MM.1S (cell line): ENCODE measurements around the gene MPDZ.

Source experiments
- DNase-seq: peaks from one replicate; pipeline ENCODE4 v3.0.0-alpha.2; 2015
- H2AFZ ChIP-seq: fragments of 300-600 bp; sonication (generic); 2 replicates; pipeline ENCODE4 v1.6.0; 2016; ENCODE audit warnings: antibody characterized with exemption, low read length
- H3F3A ChIP-seq: fragments of 300-600 bp; sonication (generic); 2 replicates; pipeline ENCODE4 v1.6.1; 2016; ENCODE audit warnings: mild to moderate bottlenecking, antibody characterized with exemption, low read length, moderate library complexity, mixed read lengths; ENCODE audit not compliant: insufficient read depth
- H3K27ac ChIP-seq: fragments of 300-600 bp; sonication (generic); 2 replicates; pipeline ENCODE4 v1.5.1; 2016; ENCODE audit warnings: mild to moderate bottlenecking, low read length
- H3K27me3 ChIP-seq: fragments of 300-600 bp; sonication (generic); replicated peaks from 2 replicates; pipeline ENCODE4 v1.6.0; 2016; ENCODE audit warnings: low read length; ENCODE audit not compliant: insufficient read depth
- H3K36me3 ChIP-seq: fragments of 300-600 bp; sonication (generic); replicated peaks from 2 replicates; pipeline ENCODE4 v1.6.1; 2016; ENCODE audit warnings: mild to moderate bottlenecking, low read length, mixed read lengths; ENCODE audit not compliant: insufficient read depth
- H3K4me1 ChIP-seq: fragments of 300-600 bp; sonication (generic); 2 replicates; pipeline ENCODE4 v1.6.1; 2016; ENCODE audit warnings: low read length, mixed read lengths
- H3K4me2 ChIP-seq: fragments of 300-600 bp; sonication (generic); 2 replicates; pipeline ENCODE4 v1.6.0; 2016; ENCODE audit warnings: low read depth, low read length
- H3K4me3 ChIP-seq: fragments of 300-600 bp; sonication (generic); 2 replicates; pipeline ENCODE4 v1.5.1; 2016; ENCODE audit warnings: low read length, mixed read lengths
- H3K79me2 ChIP-seq: fragments of 300-600 bp; sonication (generic); 2 replicates; pipeline ENCODE4 v1.6.1; 2016; ENCODE audit warnings: mixed run types, low read length, mixed read lengths
- H3K9ac ChIP-seq: fragments of 300-600 bp; sonication (generic); 2 replicates; pipeline ENCODE4 v1.6.1; 2016; ENCODE audit warnings: low read length, mixed read lengths
- H3K9me2 ChIP-seq: fragments of 300-600 bp; sonication (generic); replicated peaks from 2 replicates; pipeline ENCODE4 v1.6.1; 2016; ENCODE audit warnings: mild to moderate bottlenecking, low read length, mixed read lengths; ENCODE audit not compliant: insufficient read depth
- H3K9me3 ChIP-seq: fragments of 300-600 bp; sonication (generic); replicated peaks from 2 replicates; pipeline ENCODE4 v1.6.1; 2016; ENCODE audit warnings: mild to moderate bottlenecking, low read length, mixed read lengths; ENCODE audit not compliant: insufficient read depth
- H4K20me1 ChIP-seq: fragments of 300-600 bp; sonication (generic); 2 replicates; pipeline ENCODE4 v1.6.1; 2016; ENCODE audit warnings: mild to moderate bottlenecking, low read length, moderate library complexity, mixed read lengths; ENCODE audit not compliant: insufficient read depth
- EZH2 ChIP-seq: fragments of 300-600 bp; sonication (generic); optimal IDR thresholded peaks from 2 replicates; pipeline ENCODE3; 2017; ENCODE audit warnings: low read depth, mild to moderate bottlenecking, antibody characterized with exemption, low read length, mixed read lengths
- EZH2phosphoT487 ChIP-seq: fragments of 300-600 bp; sonication (generic); IDR thresholded peaks from 2 replicates; pipeline ENCODE4 v1.6.1; 2018; ENCODE audit warnings: antibody characterized with exemption, low read length
- TF ChIP-seq, protein P1 (sequence below): fragments of 300-600 bp; sonication (generic); IDR thresholded peaks from 2 replicates; pipeline ENCODE4 v1.5.1; 2016; ENCODE audit warnings: antibody characterized with exemption, low read length, mixed read lengths

The MPDZ gene

DNA sequence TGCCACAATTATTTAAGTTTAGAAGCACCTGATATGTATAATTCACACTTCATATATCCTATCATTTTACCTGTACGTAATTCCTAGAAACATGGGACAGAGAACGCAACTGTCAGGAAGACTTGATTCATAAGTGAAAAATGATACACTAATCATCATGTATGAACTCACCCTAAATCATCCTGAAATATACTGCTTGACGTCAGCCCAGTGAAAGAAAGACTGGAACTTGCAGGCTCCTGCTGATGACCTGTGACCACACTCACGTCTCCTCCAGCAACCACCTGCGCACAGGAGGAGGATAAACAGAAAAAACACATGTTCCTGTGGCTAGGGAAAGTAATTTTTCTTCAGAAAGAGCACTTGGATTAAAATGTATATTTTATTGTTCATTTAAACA lies 169.7 kb downstream of the MPDZ start:
- Histone ChIP-seq H2AFZ (no peak overlapping the region), H4K20me1 (no peaks in the 10 kb centered on the region), H3K79me2 (no peaks in the 10 kb centered on the region), H3K9ac (no peak overlapping the region), H3K4me2 (no peak overlapping the region), H3K9me2 (no peaks in the 10 kb centered on the region), H3K4me3 (no peak overlapping the region), H3K27me3 (no peaks in the 10 kb centered on the region), H3K36me3 (no peaks in the 10 kb centered on the region), H3K9me3 (no peaks in the 10 kb centered on the region), H3K27ac (no peak overlapping the region), H3K4me1 (no peaks in the 10 kb centered on the region), H3F3A (no peaks in the 10 kb centered on the region)
- DNase-seq = no peak
- no peak for TF ChIP-seq EZH2
- TF ChIP-seq, protein P1, sequence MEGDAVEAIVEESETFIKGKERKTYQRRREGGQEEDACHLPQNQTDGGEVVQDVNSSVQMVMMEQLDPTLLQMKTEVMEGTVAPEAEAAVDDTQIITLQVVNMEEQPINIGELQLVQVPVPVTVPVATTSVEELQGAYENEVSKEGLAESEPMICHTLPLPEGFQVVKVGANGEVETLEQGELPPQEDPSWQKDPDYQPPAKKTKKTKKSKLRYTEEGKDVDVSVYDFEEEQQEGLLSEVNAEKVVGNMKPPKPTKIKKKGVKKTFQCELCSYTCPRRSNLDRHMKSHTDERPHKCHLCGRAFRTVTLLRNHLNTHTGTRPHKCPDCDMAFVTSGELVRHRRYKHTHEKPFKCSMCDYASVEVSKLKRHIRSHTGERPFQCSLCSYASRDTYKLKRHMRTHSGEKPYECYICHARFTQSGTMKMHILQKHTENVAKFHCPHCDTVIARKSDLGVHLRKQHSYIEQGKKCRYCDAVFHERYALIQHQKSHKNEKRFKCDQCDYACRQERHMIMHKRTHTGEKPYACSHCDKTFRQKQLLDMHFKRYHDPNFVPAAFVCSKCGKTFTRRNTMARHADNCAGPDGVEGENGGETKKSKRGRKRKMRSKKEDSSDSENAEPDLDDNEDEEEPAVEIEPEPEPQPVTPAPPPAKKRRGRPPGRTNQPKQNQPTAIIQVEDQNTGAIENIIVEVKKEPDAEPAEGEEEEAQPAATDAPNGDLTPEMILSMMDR = no peak
- TF ChIP-seq EZH2phosphoT487 = no peak

DNA sequence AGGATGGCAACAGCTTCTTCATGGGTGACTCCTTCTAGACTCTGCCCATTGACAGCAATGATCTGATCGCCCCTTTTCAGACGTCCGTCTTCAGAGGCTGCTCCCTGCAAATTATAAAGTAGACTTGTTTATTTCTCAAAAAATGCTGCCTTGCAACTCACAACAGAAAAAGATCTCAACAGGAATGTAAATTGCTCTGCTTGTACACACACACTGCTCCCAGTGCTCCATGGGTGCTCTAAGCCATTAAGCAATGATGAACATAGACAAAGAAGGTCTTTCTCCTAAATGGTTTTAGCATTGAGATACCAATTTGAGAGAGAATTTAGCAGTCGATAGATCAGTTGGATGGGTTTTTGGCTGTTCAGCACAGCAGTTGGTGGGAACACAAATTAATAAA lies 172.5 kb downstream of the MPDZ start:
- H3K27ac ChIP-seq = no peak overlapping the region
- H3K4me2 ChIP-seq = no peak overlapping the region
- H3K27me3 ChIP-seq = no peaks in the 10 kb centered on the region
- H3K36me3 ChIP-seq = no peaks in the 10 kb centered on the region
- H3K9me2 ChIP-seq = no peaks in the 10 kb centered on the region
- TF ChIP-seq, protein P1 = no peak
- TF ChIP-seq EZH2 (no peak), EZH2phosphoT487 (no peak)
- no peak overlapping the region for H3K9ac ChIP-seq
- H3K4me1 ChIP-seq = no peaks in the 10 kb centered on the region
- H3K9me3 ChIP-seq = no peaks in the 10 kb centered on the region
- no peaks in the 10 kb centered on the region for H3F3A ChIP-seq
- no peaks in the 10 kb centered on the region for H3K79me2 ChIP-seq
- no peak overlapping the region for H3K4me3 ChIP-seq
- no peak overlapping the region for H2AFZ ChIP-seq
- no peaks in the 10 kb centered on the region for H4K20me1 ChIP-seq
- no peak for DNase-seq

DNA sequence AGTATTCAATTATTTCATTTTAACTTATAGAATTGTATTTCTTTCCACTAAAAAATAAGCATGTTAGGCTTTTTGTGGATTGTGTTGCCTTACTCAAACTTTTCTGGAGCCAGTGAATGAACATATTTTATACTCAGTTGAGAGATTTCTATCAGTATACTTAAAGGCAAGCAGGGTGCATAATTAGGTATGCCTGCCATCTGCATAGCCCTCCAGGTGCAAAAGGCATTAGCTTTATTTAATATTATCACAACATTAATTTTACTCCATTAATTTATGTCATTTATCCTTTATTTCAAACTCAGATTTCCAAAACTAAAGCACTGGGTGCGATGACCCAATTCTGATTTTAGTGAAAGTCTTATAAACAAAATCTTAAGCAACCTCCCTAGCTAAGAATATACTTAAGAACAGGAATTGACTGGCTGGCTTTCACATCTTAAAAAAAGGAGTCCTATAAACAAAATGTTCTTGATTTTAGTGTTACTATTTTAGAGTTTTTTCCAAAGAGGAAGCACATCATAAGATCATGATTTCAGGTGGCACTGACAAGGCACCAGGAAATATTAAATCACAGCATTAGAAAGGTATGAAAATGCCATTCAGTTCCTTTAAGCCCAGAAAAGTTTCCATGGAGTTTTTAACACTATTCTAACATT lies 178.4 kb downstream of the MPDZ start:
- Histone ChIP-seq H3K27ac (no peak overlapping the region), H4K20me1 (no peaks in the 10 kb centered on the region), H3F3A (no peaks in the 10 kb centered on the region), H3K4me2 (no peak overlapping the region), H3K9me3 (no peaks in the 10 kb centered on the region), H3K27me3 (no peaks in the 10 kb centered on the region), H3K36me3 (no peaks in the 10 kb centered on the region), H3K4me3 (no peak overlapping the region), H3K79me2 (no peaks in the 10 kb centered on the region), H3K9ac (no peak overlapping the region), H3K4me1 (no peaks in the 10 kb centered on the region), H2AFZ (no peak overlapping the region), H3K9me2 (no peaks in the 10 kb centered on the region)
- DNase-seq = no peak
- TF ChIP-seq EZH2 (no peak), EZH2phosphoT487 (no peak)
- TF ChIP-seq, protein P1 = no peak
